ENCODE measurements around the gene ROBO3.
A peak's percentile ranks its signal among the peaks of the same experiment; 100 is the strongest.

ROBO3 gene
- total RNA-seq: 9.0 reads per million, percentile 30 among the genes with 10 or more reads in this experiment

GRCh38 chr11:124865181-124865901, at the start of gene ROBO3:
Gene ROBO3 (plus strand): TSS chr11:124865432. CDS start chr11:124865578, 146 bp downstream.
- DNase-seq: no peak

- DNase-seq: no peak
Measured at GRCh38 chr11:124817036-124817435, 48.2 kb upstream of the ROBO3 start.

GRCh38 chr11:124821995-124822730, 43.1 kb upstream of the ROBO3 start:
- DNase-seq: no peak

GRCh38 chr11:124823512-124824376, 41.5 kb upstream of the ROBO3 start:
- no peak for DNase-seq

- DNase-seq: no peak
Measured at GRCh38 chr11:124825876-124826275, 39.4 kb upstream of the ROBO3 start.

GRCh38 chr11:124829986-124830385, 35.2 kb upstream of the ROBO3 start:
- DNase-seq: no peak

- no peak for DNase-seq
Measured at GRCh38 chr11:124830749-124831148, 34.5 kb upstream of the ROBO3 start.

- DNase-seq: no peak
Measured at GRCh38 chr11:124831897-124832296, 33.3 kb upstream of the ROBO3 start.

- no peak for DNase-seq
Measured at GRCh38 chr11:124832571-124832970, 32.7 kb upstream of the ROBO3 start.

- no peak for DNase-seq
Measured at GRCh38 chr11:124834526-124835180, 30.6 kb upstream of the ROBO3 start.

GRCh38 chr11:124835918-124836317, 29.3 kb upstream of the ROBO3 start:
- no peak for DNase-seq

- DNase-seq: no peak
Measured at GRCh38 chr11:124837491-124837856, 27.8 kb upstream of the ROBO3 start.

- no peak for DNase-seq
Measured at GRCh38 chr11:124838805-124839127, 26.5 kb upstream of the ROBO3 start.

- DNase-seq: no peak
Measured at GRCh38 chr11:124839128-124839971, 25.9 kb upstream of the ROBO3 start.

- no peak for DNase-seq
Measured at GRCh38 chr11:124839972-124840621, 25.1 kb upstream of the ROBO3 start.

GRCh38 chr11:124840666-124841065, 24.6 kb upstream of the ROBO3 start:
- no peak for DNase-seq

GRCh38 chr11:124841201-124841600, 24.0 kb upstream of the ROBO3 start:
- no peak for DNase-seq

GRCh38 chr11:124841840-124842239, 23.4 kb upstream of the ROBO3 start:
- no peak for DNase-seq

- DNase-seq: no peak
Measured at GRCh38 chr11:124842305-124842704, 22.9 kb upstream of the ROBO3 start.

- DNase-seq: no peak
Measured at GRCh38 chr11:124843616-124843910, 21.7 kb upstream of the ROBO3 start.

- DNase-seq: no peak
Measured at GRCh38 chr11:124844664-124845079, 20.6 kb upstream of the ROBO3 start.

Data from effector CD4-positive, alpha-beta T cell (primary cell).